Stimulated activated CD8-positive, alpha-beta memory T cell treated with anti-CD3 and anti-CD28 coated beads, Interleukin-12 subunit alpha, Interleukin-12 subunit beta, amount 100 ng/mL, for 4 hours (primary cell): ENCODE data around the gene TNS3.

Experiments
- DNase-seq: peaks from one replicate; pipeline ENCODE4 v3.0.0-alpha.2; 2020; ENCODE audit warnings: low read depth

Gene TNS3

DNA sequence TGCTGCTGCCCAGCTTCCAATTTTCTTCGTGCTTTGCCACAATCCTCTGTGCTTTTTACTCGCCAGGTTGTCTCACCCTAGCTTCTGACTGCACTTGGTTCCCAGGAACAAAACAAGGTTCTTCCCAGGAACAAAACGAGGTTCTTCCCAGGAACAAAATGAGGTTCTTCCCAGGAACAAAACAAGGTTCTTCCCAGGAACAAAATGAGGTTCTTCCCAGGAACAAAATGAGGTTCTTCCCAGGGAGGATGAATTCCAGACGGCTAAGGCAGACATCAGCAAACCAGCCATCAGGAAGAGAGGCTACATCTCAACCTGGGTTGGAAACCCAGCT is 41.9 kb downstream of the TNS3 start:
- DNase-seq: no peak

DNA sequence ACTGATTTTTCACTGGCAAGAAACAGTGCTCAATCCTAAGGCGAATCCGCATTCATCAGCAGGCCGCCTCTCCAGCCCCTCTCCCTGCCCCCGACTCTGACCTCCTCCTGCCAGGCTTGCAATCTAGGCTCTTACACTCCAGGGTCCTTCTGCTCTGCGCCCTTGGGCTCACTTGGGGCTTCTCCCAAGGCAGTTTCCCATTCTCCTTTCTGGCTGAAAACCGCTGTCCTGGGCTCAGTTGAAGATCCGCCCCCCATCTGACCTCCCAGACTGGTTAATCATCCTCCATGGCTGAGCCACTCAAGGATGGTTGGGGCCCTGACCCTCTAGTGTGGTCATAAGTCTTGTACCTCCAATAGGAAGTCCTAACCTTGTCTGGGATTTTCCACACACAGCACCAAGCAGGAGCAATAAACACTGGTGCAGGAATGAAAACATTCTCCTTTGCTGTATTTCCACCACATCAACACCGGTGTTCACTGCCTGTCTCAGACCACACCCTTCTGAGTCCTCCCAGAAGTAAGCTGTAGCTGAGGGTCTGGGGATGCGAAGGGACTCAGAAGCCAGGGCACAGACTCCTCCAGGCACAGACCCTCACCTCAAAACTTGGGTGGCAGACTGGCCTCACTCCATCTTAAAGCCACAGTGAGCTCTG is 42.4 kb downstream of the TNS3 start:
- DNase-seq: no peak

DNA sequence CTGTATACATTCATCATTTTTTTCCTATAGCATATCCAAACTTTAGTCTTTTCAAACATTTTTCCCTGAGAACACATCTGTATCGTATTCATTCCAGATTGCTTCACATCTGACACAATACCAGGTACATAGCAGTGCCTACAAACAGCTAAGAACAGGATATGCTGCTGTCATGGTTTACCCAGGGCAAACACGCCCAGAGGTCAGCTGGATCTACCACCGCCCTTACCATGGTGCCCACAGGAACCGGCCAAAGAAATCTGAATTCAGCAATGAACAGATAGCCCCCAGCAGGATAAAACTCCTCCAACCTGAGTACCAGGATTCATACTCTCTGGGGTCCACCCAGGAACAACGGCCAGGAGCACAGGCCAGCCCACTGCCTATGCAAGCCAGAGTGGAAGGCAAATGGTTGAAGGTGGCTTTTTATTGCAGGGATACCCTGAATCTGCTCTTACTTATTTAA is 43.0 kb downstream of the TNS3 start:
- DNase-seq: no peak

DNA sequence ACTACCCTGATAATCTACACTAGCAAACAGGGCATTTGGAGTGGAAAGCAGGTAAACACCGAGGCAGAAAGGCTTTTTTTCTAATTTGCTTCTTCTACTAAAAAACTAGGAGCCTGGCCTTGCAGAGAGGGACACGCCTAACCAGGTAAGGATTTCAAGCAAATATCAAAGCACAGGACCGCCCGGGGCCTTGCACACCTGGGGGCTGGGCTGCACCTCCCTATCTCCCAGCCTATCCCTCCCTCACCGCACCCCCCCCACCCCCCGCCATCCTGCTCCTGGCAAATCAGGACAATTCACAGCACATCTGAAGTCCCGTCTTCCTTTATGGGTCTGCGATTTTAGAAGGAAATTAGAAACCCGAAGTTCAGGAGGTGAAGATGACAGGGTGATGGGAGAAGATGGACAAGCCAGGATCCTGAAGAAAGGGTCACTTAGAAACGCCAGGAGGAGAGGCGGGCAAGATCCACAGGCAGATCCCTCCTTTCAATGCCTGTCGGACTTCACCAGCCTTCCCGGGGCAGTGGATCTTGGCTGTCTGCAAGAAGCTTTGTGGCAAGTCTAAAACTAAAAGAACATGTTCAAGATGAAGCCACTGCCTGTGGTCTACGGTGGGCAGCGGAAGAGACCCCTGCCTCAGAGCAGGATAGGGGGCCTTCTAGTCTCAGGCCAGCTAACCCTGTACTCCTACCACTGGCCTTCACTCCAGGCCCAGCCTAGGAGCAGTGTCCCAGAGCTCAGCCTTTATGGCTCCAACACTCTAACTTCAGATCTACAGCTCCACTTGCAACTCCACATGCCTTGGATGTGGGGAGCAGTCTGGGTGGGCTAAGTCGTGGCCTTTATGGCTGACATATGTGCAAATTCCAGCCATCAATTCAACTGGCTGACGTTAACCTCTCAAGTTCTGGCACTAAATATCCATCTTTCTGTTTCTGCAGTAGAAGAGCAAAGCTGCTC is 43.9 kb downstream of the TNS3 start:
- DNase-seq: no peak

DNA sequence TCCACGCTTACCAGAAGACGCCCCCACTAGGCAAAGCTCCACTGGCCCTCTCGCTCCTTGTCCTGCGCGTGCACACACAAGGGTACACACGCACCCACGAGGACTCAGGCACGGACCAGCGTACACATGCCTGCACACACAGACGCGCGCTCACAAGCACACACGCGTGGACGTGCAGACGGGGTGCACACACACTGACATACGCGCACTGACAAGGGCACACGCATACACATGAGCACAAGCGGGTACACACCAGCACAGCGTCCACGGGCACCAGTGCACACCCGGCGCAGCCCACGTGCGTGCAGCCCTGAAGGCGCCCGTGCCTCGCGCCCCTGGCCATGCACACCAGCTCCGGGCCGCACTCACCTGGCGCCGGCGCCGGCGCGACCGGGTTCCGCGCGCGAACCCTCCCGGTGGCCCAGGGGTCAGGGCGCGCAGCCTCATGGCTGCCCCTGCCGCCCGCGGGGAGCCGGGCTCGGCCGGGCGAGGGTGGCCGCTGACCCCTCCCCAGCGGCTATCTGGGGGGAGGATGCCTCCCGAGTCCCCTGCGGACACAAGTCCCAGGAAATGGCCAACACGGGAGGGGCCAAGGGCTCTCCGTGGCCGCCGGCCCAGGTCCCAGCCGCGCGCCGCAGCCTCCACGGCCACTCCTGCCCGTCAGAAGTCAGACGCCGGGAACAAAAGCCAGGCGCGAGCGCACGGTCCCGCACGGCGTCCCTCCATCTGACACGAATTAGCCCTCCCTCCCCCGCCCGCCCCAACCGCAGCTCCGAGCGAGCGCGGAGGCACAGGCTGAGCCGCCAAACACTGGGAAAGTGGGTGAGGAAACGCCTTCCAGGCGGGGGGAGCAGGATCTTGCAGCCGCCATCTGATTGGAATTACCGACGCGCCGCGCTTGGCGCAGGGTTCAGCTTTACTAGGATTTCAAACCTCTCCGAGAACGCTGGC is 45.0 kb downstream of the TNS3 start:
- no peak for DNase-seq

DNA sequence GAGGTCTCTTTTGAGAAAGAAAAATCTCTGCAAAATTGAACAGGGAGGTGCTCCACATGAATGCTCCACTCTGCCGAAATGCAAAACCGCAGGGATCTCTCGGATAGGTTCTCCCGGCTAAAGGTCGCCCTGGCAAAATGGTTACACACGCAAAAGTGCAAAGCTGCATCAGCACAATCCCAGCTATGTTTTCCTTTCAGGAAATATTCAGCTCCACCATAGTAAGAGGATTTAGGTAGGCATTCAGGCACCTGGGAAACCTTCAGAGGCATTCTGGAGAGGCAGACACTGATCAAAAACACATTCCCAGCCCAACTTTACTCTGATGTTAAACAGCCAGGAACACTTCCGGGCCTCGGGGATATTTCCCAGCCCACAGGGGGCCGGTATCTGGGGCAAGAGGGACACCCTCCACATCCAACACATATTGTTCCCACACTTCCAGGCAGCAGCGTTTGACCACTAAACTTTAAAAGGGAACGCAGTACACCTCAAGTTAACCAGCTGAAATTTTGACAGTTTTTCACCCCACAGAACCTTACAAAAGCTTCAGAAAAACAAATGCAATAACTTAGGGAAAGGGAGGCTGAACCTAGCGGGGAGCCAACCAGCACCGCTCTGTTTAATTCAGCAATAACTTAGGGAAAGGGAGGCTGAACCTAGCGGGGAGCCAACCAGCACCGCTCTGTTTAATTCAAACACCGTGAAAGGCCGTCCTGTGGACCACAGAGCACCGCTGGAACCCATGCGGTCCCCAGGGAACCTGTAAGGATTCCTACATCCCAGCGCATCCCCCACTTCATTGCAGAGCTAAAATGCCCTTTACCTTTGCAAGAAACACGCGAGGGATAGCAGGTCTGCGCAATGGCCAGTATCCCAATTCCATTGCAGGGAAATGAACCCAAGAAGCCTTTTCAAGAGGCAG is 45.9 kb downstream of the TNS3 start:
- no peak for DNase-seq

DNA sequence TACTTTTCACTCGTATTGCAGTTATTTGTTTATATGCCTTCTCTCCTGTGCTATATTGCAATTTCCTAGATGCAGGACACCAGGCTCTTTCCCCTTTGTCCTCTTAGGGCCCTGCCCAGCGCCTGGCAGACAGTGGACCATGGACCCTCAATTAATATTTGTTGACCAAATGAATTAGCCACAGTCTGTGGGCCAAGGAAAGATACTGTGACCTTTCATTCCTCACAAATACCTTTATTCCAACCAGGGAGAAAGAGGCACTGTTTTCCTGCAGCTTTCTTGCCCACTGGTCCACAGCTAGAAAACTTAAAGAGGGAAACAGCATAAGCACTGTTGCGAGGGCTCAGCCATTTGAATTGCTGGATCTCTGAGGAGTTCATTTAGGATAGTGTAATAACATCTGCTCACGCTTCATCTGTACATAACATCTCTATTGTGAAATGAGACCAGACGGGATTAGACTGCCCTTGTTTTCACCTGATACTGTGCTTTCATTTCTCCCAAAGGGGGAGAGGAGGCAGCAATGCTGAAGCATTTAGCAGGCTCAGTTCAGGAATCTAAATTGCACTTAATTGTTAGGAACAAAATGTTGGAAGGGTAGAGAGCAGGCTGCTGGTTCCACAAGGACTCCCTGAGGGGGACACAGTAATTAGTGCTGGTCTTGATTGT is 46.7 kb downstream of the TNS3 start:
- no peak for DNase-seq

DNA sequence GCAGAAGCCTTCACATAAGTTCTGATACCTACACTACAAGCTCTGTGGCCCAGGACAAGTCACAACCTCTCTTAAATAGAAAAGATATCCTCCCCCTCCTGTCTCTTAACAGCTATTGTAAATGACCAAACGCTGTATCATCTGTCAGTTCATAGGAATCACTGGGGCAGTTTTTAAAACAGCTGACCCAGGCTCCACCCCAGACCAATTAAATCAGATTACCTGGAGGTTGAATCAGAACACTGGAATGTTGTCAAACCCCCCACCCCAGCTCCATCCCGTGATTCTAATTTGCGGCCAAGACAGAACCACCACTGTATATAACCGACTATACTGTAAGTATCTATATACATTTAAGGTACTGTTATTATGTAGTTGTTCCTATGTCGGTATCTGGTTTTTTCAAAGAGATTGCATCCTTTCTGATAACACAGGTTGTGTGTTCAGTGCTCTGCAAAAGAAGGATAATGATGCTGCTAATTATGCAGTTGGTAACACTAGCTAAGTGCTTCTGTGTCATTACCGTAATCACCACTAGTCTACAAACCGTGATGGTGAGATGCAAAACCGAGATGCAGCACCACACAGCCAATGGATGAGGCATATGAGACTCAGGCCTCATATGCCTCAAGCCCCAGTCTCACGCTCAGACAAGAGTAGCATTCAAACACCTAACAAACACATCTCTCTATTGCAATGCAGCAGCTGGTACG is 47.4 kb downstream of the TNS3 start:
- DNase-seq: no peak

DNA sequence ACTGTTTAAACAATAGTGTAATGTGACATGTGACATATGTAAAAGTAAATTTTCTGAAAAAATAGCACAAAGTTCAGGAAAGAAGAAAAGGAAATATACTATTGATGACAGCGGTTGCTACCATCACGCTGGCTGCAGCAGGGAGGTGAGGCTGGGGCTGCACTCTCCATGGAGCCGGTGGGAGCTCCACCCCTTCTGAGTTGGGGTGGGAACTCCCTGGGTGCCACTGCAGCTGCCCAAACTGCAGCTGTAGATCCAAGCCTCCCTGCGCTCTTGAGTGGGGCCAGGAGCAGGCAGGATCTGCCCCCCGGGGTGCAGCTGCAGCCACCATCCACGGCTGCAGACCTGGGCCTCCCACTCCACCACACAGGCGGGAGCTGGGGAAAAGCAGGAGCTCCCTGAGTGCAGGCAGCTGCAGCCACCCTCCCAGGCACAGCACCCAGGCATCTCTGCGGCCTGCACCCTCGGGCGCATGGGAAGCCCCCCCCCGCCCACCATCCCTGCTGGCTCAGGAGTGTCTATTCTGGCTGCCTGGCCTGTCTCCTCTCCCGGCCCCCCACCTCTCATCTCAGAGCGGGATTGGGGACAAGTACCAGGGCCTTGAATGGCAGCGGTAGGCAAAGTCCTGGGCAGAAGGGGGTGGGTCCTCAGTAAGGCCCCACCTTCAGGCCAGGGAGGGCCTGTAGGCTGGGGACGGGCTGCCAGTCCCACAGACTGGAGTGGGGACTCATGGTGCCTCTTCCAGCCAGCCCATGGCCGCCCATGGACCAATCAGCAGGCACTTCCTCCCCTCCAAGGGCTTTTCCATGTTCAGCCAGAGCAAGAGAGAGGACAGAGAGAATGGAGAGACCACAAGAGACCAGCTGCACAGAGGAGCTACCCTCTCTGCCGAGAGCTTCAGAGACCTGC is 50.1 kb downstream of the TNS3 start:
- no peak for DNase-seq

DNA sequence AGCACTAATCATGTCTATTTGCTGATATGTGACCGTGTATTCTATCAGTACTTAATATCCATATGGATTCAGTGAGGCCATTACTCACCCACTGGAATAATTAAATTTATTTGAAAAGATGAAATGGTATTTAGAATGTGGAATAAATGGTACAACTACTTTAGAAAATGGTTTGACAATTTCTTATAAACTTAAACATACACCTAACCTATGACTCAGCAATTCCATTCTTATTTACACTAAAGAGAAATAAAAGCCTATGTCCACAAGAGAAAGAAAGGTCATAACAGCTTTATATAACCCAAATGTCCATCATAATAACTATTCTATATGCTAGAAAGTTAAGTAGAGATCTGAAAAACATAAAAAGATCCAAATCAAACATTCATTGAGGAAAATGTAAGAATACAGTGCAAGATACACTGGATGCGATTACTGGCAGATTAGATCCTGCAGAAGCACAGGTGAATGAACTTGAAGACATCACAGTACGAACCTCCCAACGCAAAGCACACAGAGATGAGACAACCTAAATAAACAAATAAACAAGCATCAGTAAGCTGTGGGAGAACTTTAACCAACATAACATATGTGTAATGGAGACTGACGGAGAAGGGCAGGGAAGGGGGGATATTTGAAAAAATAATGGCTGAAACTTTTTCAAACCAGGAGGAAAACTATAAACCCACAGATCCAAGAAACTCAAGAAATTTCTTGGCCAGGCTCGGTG is 51.9 kb downstream of the TNS3 start:
- DNase-seq: no peak

DNA sequence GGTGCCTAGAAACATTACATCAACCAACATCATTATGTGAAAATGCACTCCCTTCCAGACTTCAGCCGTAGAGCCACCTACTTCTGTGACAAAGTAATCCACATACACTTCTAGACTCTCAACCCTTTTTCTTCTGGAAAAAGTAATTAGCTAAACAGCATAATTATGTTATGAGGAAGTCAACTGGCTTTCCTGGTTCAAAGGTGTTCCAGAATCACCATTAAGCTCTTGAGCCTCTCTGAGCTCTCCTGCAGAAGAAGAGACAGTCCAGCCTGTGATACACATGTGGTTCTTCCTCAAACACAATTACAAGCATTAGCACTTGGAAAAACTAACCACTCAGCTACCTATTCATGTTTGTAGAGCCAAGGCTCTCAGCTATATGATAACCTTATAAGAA is 52.5 kb downstream of the TNS3 start:
- DNase-seq: no peak

DNA sequence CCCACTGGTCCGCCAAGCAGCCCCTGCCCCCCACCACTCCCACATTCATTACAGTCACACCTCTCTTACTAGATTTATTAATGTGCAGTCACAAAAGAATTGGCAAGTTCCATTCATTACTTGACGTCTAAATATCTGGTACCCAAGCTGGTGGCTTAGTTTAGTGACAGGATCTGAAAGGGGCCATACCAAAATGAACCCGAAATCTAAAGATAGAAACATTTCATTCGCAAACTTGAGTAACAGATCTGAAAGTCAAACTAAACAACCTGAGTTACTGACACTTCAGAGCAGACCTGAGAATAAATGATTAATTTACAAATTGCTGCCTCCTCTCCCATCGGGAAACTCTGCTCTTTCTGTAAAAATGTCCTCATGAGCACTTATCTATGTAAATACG is 53.4 kb downstream of the TNS3 start:
- no peak for DNase-seq

DNA sequence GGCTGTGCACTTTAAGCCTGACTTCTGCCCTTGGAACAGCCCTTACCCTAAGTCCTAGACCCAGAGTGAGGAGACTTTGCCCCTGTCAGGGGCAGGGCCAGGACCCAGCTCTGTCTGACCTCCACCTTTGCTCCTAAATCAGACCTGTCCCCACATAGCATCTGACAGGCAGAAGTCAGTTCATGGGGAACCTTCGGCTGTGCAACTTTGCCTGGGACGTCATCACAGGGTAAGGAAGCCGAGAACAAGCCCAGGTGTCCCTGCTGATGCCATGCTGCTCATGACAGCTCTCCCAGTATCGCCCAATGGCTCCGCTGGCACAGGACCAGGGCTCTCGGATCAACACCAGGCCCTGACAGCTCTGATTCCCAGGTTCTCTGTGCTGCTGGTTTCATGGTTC is 55.4 kb downstream of the TNS3 start:
- no peak for DNase-seq

DNA sequence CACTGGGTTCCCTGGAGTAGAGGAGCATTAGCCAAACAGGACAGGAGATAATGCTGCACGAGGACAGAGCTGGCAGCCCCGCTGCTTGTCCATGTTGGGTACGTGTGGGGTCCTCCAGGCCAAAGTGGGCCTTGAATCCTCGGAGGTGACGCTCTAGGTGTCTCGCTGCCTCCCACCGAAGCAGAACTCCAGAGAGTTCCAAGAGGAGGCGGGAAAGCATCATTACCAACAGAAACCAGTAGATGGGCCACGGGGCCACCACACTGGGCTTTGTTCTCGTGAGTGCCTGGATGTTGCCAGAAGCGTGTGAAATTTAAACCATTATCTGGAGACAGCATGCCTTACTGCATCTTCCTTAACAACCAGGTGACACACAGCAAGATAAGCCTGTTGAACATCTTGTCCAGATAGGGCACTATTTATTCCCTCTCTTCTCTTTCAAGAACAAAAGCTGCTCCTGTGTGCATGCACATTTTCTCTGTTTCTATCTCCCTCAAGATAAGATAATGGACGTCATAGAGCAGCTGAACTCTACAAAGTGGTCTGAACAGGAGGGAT is 56.8 kb downstream of the TNS3 start:
- no peak for DNase-seq

DNA sequence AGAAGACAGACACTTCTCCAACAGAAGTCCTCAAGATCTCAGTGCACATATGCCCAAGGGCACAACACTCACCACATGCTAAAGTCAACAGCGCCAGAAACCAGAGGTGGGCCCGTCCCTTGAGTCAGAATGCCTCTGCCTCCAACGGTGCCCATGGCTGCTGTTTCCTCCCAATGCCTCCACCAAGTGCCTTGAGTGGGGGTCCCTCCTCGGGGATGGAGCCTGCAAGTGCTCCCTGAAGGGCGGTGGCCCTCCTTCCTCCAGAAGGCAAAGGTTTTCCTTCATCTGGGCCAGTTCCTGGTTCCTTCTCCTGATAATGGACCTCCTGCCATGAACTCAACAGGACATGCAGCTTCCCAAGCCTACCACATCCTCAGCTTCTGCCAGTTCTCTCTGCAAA is 58.5 kb downstream of the TNS3 start:
- DNase-seq: no peak

DNA sequence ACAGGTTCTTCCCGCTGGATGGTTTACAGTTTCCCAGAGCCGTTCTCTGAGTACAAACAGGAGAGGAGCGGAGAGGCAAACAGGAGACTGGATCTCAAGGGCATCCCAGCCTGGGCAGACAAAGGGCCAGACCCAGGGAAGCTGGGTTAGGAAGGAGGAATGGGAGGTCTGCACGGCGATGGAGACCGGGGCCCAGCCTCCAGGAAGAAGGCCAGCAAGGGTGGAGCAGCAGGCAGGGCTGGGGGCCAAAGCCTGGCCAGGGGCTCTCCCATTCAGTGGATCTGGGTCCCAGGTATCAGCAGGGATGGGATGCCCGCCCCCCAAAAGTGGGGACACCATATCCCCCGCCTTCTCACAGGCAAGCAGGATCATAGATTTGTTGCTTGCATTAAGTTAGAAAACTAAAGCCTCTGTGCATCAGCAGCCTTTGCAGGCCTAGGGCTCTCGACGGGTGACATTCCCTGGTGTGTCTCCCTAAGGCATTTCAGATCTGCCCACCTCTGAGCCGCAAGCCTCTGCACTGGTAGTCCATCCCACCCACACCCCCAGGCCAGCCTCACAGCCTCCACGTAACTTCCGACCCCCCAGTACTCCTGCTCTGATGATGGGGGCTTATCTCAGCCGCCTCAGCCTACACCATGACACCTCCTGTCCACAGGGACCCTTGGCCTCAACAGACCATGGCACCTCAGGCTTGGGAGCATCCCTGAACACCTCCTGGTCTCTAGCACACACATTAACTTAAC is 59.9 kb downstream of the TNS3 start:
- DNase-seq: no peak
